ENCODE measurements around the gene PRRC2A.

The PRRC2A gene

DNA sequence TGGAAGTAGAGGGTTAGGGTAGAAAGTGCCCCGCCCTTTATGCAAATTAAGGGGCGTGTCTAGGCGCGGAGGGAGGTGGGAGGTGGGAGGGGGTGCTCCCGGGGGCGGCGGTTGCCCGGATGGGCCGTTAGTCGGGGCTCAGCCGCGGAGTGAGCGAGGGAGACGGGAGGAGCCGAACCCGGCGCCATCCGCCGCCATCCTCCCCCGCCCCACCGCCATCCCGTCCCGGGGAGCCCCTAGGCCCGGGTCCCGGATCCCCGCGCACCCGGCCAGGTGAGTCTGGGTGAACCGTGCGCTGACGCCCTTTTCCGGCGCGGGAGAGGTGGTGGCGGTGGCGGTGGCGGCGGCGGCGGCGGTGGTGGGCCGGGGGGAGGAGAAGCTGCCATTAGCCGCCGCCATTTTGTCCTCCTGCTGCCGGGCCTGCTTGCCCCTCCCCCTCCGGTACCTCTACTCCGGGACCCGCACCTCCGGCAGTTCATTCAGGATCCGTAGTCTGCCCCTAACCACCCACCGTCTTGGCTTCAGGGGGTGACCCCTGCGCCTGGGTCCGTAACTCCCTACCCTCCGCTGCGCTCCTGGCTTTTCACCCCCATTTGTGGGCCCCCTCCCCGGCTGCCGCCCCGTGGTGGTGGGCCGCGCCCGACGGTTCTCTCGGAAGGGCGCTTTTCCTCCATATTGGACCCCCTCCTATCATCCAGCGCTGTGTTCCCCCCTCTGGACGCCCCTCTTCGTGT is at the start of gene PRRC2A:
Gene PRRC2A (plus strand): TSS at position 130 of the 734 bp plus-strand sequence. CDS start 2,075 bp downstream, outside the sequence.
- DNase-seq (ENCODE audit: low spot score) = peak; percentile 76

DNA sequence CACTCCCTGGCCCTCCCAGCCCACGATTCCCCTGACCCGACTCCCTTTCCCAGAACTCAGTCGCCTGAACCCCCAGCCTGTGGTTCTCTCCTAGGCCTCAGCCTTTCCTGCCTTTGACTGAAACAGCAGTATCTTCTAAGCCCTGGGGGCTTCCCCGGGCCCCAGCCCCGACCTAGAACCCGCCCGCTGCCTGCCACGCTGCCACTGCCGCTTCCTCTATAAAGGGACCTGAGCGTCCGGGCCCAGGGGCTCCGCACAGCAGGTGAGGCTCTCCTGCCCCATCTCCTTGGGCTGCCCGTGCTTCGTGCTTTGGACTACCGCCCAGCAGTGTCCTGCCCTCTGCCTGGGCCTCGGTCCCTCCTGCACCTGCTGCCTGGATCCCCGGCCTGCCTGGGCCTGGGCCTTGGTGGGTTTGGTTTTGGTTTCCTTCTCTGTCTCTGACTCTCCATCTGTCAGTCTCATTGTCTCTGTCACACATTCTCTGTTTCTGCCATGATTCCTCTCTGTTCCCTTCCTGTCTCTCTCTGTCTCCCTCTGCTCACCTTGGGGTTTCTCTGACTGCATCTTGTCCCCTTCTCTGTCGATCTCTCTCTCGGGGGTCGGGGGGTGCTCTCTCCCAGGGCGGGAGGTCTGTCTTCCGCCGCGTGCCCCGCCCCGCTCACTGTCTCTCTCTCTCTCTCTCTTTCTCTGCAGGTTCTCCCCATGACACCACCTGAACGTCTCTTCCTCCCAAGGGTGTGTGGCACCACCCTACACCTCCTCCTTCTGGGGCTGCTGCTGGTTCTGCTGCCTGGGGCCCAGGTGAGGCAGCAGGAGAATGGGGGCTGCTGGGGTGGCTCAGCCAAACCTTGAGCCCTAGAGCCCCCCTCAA is 48.2 kb upstream of the PRRC2A start, which contains the start of gene LTA:
Gene LTA (plus strand): TSS at position 249 of the 871 bp plus-strand sequence. CDS start 454 bp downstream, at position 703.
- DNase-seq (ENCODE audit: low spot score) = no peak

DNA sequence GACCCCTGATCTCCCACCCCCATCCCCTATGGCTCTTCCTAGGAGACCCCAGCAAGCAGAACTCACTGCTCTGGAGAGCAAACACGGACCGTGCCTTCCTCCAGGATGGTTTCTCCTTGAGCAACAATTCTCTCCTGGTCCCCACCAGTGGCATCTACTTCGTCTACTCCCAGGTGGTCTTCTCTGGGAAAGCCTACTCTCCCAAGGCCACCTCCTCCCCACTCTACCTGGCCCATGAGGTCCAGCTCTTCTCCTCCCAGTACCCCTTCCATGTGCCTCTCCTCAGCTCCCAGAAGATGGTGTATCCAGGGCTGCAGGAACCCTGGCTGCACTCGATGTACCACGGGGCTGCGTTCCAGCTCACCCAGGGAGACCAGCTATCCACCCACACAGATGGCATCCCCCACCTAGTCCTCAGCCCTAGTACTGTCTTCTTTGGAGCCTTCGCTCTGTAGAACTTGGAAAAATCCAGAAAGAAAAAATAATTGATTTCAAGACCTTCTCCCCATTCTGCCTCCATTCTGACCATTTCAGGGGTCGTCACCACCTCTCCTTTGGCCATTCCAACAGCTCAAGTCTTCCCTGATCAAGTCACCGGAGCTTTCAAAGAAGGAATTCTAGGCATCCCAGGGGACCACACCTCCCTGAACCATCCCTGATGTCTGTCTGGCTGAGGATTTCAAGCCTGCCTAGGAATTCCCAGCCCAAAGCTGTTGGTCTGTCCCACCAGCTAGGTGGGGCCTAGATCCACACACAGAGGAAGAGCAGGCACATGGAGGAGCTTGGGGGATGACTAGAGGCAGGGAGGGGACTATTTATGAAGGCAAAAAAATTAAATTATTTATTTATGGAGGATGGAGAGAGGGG is 47.0 kb upstream of the PRRC2A start:
- no peak for DNase-seq (ENCODE audit: low spot score)

DNA sequence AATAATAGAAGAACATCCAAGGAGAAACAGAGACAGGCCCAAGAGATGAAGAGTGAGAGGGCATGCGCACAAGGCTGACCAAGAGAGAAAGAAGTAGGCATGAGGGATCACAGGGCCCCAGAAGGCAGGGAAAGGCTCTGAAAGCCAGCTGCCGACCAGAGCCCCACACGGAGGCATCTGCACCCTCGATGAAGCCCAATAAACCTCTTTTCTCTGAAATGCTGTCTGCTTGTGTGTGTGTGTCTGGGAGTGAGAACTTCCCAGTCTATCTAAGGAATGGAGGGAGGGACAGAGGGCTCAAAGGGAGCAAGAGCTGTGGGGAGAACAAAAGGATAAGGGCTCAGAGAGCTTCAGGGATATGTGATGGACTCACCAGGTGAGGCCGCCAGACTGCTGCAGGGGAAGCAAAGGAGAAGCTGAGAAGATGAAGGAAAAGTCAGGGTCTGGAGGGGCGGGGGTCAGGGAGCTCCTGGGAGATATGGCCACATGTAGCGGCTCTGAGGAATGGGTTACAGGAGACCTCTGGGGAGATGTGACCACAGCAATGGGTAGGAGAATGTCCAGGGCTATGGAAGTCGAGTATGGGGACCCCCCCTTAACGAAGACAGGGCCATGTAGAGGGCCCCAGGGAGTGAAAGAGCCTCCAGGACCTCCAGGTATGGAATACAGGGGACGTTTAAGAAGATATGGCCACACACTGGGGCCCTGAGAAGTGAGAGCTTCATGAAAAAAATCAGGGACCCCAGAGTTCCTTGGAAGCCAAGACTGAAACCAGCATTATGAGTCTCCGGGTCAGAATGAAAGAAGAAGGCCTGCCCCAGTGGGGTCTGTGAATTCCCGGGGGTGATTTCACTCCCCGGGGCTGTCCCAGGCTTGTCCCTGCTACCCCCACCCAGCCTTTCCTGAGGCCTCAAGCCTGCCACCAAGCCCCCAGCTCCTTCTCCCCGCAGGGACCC is 46.1 kb upstream of the PRRC2A start:
- no peak for DNase-seq (ENCODE audit: low spot score)

DNA sequence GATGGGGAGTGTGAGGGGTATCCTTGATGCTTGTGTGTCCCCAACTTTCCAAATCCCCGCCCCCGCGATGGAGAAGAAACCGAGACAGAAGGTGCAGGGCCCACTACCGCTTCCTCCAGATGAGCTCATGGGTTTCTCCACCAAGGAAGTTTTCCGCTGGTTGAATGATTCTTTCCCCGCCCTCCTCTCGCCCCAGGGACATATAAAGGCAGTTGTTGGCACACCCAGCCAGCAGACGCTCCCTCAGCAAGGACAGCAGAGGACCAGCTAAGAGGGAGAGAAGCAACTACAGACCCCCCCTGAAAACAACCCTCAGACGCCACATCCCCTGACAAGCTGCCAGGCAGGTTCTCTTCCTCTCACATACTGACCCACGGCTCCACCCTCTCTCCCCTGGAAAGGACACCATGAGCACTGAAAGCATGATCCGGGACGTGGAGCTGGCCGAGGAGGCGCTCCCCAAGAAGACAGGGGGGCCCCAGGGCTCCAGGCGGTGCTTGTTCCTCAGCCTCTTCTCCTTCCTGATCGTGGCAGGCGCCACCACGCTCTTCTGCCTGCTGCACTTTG is 45.1 kb upstream of the PRRC2A start, which contains the start of gene TNF:
Gene TNF (plus strand): TSS at position 231 of the 567 bp plus-strand sequence. CDS start 177 bp downstream, at position 408.
- no peak for DNase-seq (ENCODE audit: low spot score)

DNA sequence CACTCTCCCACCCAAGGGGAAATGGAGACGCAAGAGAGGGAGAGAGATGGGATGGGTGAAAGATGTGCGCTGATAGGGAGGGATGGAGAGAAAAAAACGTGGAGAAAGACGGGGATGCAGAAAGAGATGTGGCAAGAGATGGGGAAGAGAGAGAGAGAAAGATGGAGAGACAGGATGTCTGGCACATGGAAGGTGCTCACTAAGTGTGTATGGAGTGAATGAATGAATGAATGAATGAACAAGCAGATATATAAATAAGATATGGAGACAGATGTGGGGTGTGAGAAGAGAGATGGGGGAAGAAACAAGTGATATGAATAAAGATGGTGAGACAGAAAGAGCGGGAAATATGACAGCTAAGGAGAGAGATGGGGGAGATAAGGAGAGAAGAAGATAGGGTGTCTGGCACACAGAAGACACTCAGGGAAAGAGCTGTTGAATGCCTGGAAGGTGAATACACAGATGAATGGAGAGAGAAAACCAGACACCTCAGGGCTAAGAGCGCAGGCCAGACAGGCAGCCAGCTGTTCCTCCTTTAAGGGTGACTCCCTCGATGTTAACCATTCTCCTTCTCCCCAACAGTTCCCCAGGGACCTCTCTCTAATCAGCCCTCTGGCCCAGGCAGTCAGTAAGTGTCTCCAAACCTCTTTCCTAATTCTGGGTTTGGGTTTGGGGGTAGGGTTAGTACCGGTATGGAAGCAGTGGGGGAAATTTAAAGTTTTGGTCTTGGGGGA is 44.4 kb upstream of the PRRC2A start:
- DNase-seq (ENCODE audit: low spot score) = no peak

DNA sequence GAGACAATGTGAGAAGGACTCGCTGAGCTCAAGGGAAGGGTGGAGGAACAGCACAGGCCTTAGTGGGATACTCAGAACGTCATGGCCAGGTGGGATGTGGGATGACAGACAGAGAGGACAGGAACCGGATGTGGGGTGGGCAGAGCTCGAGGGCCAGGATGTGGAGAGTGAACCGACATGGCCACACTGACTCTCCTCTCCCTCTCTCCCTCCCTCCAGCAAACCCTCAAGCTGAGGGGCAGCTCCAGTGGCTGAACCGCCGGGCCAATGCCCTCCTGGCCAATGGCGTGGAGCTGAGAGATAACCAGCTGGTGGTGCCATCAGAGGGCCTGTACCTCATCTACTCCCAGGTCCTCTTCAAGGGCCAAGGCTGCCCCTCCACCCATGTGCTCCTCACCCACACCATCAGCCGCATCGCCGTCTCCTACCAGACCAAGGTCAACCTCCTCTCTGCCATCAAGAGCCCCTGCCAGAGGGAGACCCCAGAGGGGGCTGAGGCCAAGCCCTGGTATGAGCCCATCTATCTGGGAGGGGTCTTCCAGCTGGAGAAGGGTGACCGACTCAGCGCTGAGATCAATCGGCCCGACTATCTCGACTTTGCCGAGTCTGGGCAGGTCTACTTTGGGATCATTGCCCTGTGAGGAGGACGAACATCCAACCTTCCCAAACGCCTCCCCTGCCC is 43.5 kb upstream of the PRRC2A start:
- no peak for DNase-seq (ENCODE audit: low spot score)

DNA sequence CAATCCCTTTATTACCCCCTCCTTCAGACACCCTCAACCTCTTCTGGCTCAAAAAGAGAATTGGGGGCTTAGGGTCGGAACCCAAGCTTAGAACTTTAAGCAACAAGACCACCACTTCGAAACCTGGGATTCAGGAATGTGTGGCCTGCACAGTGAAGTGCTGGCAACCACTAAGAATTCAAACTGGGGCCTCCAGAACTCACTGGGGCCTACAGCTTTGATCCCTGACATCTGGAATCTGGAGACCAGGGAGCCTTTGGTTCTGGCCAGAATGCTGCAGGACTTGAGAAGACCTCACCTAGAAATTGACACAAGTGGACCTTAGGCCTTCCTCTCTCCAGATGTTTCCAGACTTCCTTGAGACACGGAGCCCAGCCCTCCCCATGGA is 42.9 kb upstream of the PRRC2A start:
- DNase-seq (ENCODE audit: low spot score) = no peak

DNA sequence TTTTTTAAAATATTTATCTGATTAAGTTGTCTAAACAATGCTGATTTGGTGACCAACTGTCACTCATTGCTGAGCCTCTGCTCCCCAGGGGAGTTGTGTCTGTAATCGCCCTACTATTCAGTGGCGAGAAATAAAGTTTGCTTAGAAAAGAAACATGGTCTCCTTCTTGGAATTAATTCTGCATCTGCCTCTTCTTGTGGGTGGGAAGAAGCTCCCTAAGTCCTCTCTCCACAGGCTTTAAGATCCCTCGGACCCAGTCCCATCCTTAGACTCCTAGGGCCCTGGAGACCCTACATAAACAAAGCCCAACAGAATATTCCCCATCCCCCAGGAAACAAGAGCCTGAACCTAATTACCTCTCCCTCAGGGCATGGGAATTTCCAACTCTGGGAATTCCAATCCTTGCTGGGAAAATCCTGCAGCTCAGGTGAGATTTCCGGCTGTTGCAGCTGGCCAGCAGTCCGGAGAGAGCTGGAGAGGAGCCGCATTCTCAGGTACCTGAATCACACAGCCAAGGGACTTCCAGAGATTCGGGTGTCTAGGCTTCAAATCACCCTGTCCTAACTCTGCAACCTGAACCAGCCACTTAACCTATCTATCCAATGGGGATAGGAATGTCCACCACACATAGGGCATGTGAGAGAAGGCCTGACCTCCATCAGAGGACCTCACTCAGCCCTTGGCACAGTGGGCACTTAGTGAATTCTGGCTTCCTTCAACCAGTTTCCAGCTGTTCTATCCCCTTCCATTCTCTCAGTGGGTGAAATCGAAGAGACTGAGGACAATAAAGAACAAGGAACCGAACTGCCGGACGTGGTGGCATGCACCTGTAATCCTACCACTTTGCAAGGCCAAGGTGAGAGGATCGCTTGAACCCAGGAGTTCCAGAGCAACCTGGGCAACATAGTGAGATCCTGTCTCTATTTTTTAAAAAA is 42.1 kb upstream of the PRRC2A start:
- no peak for DNase-seq (ENCODE audit: low spot score)

DNA sequence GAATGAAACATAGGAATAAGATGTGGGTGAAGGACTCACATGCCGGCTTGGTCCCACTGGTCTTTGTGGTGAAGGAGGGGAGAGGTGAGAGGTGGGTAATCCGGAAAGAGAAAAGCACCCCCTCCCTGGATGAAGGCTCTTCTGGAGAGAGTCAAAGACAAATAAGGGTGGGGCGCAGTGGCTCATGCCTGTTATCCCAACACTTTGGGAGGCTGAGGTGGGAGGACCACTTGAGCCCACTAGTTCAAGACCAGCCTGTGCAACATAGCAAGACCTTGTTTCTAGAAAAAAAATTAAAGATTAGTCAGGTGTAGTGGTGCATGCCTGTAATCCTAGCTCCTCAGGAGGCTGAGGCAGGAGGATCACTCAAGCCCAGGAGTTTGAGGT is 41.4 kb upstream of the PRRC2A start:
- DNase-seq (ENCODE audit: low spot score) = no peak

DNA sequence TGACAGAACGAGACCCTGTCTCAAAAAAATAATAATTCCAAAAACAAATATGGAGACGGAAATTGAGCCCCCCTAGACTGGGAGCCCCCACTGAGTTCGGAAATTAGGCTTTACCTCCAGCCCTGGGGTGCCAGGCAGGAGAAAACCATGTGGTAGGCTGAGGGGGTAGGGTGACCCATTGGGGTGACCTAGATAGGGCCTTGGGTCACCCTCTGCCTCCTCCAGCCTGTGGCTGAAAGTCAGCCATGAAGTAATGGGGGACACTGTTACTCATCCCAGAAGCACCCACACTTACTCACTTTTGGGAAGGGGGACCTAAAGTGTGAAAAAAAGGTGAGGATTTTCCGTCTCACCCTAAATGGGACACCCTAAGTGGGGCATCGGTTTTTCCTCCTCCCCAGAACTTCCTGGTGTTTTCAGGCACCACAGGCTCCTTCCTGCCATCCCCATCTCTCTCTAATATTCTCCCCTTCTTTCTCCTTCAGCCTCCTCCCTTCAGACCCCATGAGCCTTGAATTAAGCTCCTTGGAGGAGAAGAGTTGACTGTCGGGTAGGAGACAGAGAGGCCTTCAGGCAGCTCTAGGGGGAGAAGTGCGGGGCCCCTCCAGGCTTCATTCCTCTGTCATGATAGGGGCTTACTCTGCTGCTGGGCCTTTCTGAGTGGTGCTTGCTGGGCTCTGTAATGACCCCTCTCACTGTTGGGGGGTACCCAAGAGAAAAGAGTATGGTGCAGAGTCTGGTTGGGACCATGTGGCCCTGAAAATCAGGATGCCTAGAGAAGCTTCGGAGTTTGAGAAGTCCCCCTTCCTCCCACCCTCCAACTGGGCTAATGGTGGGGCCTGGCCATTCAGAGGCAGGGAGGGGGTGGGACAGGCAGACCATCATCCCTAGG is 40.7 kb upstream of the PRRC2A start:
- no peak for DNase-seq (ENCODE audit: low spot score)

DNA sequence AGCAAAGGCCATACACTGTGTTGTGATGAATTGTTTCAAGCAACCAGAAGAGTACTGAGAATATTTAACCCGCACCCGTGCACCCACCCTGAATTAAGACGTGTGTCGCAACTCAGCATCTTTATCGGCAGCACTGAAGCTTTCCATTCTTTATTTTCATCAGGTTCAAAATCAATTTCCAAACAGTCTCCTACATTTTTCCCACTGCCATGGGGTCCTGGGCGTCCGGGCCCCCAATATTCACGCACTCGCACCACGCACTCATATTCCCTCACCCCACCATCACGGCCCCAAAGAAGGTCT is 40.1 kb upstream of the PRRC2A start:
- DNase-seq (ENCODE audit: low spot score) = no peak

DNA sequence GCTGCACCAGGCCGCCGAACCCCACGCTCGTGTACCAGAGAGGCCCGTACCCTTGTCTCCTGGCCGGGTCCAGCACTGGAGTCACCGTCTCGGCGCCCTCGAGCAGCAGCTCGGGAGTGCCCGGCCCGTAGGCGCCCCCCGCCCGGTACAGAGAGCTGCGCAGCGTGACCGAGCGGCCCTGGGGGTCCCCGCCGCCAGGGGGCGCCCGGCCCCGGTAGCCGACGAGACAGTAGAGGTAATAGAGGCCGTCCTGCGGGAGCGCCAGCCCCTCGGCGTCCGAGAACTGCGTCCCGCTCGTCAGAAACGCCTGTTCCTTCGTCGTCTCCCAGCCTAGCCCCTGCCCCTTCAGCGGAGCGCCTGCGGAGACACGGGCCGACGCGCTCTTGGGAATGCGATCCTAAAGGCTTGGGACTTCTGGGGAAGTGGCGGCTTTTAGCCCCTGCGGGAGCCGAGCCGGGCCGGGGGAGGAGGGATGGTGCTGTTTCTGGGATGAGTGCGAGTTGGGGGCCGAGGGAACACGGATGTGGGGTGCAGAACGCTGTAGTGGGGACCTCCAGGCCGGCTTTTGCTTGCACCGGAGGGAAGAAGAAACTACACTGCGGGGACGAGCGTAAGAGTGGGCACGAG is 39.6 kb upstream of the PRRC2A start:
- peak; percentile 77 for DNase-seq (ENCODE audit: low spot score)

DNA sequence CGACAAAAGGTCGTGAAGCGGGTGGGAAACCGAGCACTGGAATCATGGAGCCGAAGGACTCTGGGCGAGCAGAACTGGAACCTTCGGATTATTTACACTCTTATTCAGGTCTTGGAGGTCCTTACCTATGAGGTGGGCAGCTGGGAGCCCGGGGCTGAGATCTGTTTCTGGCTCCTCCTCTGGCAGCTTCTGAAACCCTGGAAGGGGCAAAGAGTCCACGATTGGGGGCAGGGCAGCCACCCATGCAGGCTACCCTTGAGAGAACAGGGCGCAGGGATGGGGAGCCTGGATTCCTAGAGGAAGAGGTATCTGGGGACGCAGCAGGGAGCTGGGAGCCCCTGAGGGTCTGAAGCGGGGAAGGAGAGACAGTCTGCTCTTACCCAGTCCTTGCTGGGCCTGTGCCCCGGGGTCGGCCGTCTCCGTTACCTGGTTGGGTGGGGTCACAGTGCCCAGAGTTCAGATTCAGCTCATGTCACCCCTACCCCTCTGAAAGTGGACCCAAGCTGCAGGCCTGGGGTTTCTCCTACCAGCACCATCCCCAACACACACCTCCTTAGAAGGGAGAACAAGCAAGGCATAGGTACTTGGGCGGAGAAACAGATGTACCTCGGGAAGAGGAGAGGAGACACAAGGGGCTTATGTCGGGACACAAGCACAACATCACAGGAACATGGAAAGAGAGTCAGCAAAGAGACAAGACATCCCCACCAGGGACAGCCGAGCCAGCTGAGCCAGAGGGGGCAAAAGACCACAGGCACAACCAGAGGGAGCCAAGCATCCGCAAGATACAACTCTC is 38.9 kb upstream of the PRRC2A start:
- DNase-seq (ENCODE audit: low spot score) = no peak

DNA sequence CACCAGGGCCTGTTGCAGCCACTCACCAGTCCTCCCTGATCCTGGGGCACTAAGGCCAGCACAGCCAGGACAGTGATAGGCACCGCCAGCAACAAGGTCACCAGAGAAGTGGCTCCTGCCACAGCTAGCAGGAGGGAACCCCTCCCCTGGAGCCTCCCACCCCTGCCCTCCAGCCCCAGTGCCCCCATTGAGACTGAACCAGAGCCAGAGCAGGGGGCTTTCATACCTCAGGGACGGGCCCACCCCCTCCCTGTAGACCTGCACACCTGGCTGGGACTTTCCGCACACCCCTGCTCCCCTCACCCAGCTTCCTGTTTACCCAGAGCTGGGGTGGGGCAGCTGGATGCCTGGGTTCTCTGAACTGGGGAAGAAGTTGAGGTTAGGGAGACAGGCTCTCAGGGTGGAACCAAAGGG is 38.3 kb upstream of the PRRC2A start, which contains the start of gene LTB:
Gene LTB (minus strand): TSS at position 195 of the 414 bp plus-strand sequence. CDS start 7 bp downstream, at position 188.
- DNase-seq (ENCODE audit: low spot score) = no peak

DNA sequence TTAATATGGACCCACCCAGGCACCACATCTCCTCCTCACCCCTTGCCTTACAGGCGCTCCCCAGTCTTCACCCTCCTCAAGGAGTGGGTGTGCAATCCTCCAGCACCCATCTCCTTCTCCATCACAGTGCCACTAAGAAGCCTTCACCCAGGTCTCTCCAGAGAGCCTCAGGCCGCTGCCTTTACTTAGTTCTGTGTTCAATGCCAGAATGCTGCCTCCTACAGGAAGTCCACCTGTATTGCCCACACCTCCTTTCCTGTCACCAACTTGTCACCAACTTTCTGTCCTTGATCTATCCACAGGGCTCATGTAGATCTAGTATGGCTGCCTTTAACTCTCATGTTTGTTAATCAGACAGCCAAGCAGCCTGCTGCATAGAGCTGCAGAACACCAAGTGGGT is 35.0 kb upstream of the PRRC2A start:
- DNase-seq (ENCODE audit: low spot score) = no peak

Data from RKO (cell line).